ENCODE results near the gene GRM2.

Gene GRM2

GRCh38 chr3:51704511-51704950, 2.3 kb upstream of the GRM2 start:
- no peak for DNase-seq (ENCODE audit: low read depth in 4 of 4, low spot score in 1 of 4)

- DNase-seq (ENCODE audit: low read depth in 4 of 4, low spot score in 1 of 4): no peak
Observed at GRCh38 chr3:51705276-51706020, 1.4 kb upstream of the GRM2 start.

GRCh38 chr3:51706021-51706485, 815 bp upstream of the GRM2 start:
- no peak for DNase-seq (ENCODE audit: low read depth in 4 of 4, low spot score in 1 of 4)

- DNase-seq (ENCODE audit: low read depth in 4 of 4, low spot score in 1 of 4): no peak
Observed at GRCh38 chr3:51708216-51708845, 1.5 kb downstream of the GRM2 start.

GRCh38 chr3:51709004-51709420, 2.1 kb downstream of the GRM2 start:
- DNase-seq (ENCODE audit: low read depth in 4 of 4, low spot score in 1 of 4): no peak

- no peak for DNase-seq (ENCODE audit: low read depth in 4 of 4, low spot score in 1 of 4)
Observed at GRCh38 chr3:51709675-51710074, 2.8 kb downstream of the GRM2 start.

GRCh38 chr3:51710631-51711351, 3.9 kb downstream of the GRM2 start:
- DNase-seq (ENCODE audit: low read depth in 4 of 4, low spot score in 1 of 4): no peak

- no peak for DNase-seq (ENCODE audit: low read depth in 4 of 4, low spot score in 1 of 4)
Observed at GRCh38 chr3:51711352-51712037, 4.6 kb downstream of the GRM2 start.

- DNase-seq (ENCODE audit: low read depth in 4 of 4, low spot score in 1 of 4): no peak
Observed at GRCh38 chr3:51712038-51712420, 5.2 kb downstream of the GRM2 start.

- no peak for DNase-seq (ENCODE audit: low read depth in 4 of 4, low spot score in 1 of 4)
Observed at GRCh38 chr3:51712511-51712931, 5.7 kb downstream of the GRM2 start.

- no peak for DNase-seq (ENCODE audit: low read depth in 4 of 4, low spot score in 1 of 4)
Observed at GRCh38 chr3:51712963-51713362, 6.1 kb downstream of the GRM2 start.

- no peak for DNase-seq (ENCODE audit: low read depth in 4 of 4, low spot score in 1 of 4)
Observed at GRCh38 chr3:51715231-51715976, 8.5 kb downstream of the GRM2 start.

GRCh38 chr3:51715977-51716294, 9.1 kb downstream of the GRM2 start:
- no peak for DNase-seq (ENCODE audit: low read depth in 4 of 4, low spot score in 1 of 4)

GRCh38 chr3:51716805-51717204, 9.9 kb downstream of the GRM2 start:
- no peak for DNase-seq (ENCODE audit: low read depth in 4 of 4, low spot score in 1 of 4)

GRCh38 chr3:51717446-51717845, 10.6 kb downstream of the GRM2 start:
- no peak for DNase-seq (ENCODE audit: low read depth in 4 of 4, low spot score in 1 of 4)

GRCh38 chr3:51717947-51718346, 11.1 kb downstream of the GRM2 start:
- DNase-seq (ENCODE audit: low read depth in 4 of 4, low spot score in 1 of 4): no peak

- DNase-seq (ENCODE audit: low read depth in 4 of 4, low spot score in 1 of 4): peak in 2 of 4 experiments; percentile 20 to 59
Observed at GRCh38 chr3:51718547-51719409, 11.9 kb downstream of the GRM2 start.

- no peak for DNase-seq (ENCODE audit: low read depth in 4 of 4, low spot score in 1 of 4)
Observed at GRCh38 chr3:51719410-51720025, 12.7 kb downstream of the GRM2 start.

GRCh38 chr3:51720292-51721061, 13.6 kb downstream of the GRM2 start:
- no peak for DNase-seq (ENCODE audit: low read depth in 4 of 4, low spot score in 1 of 4)
